HepG2 (cell line): ENCODE data around the gene MAPRE3. TPM values are rescaled to one million over a fixed set of nuclear protein-coding genes. Genes with fewer than 3 reads are reported as not detected.

Experiments
- ATAC-seq: fragments of 200-7000 bp; cut with Tn5 transposase; 3 replicates; pipeline ENCODE4 v1.9.1; 2020; ENCODE audit warnings: mild to moderate bottlenecking, moderate library complexity
- BruUV-seq: library from RNA; stranded (reverse); fragments of 400-500 nt; replicated peaks from 2 replicates; lab custom pipeline; 2021; lab: Mats Ljungman, UMichigan
- CTCF ChIA-PET: fragments of 300-600 bp; formaldehyde crosslinking; extraction: SDS; loops from one replicate; lab custom pipeline; 2021; ENCODE audit warnings: low total read pairs, inconsistent platforms, low intra/inter-chr PET ratio; lab: Yijun Ruan, JAX
- POLR2A ChIA-PET: fragments of 350-600 bp; sonication (Branson Sonifier 250); formaldehyde crosslinking; loops from one replicate; lab custom pipeline; 2020; ENCODE audit warnings: antibody characterized with exemption, inconsistent platforms; lab: Yijun Ruan, JAX
- DNase-seq: peaks from one replicate; pipeline ENCODE4 v3.0.0-alpha.2; 2015; ENCODE audit warnings: low spot score
- FAIRE-seq: peaks from 3 replicates; lab custom pipeline; 2011; peaks lifted over from hg19 to GRCh38; lab: Jason Lieb, UNC
- H2AFZ ChIP-seq: one replicate; pipeline ENCODE4 v1.6.1; 2011; ENCODE audit warnings: low read length, inconsistent platforms
- H3K27ac ChIP-seq: fragments of 300-600 bp; 3 replicates; pipeline ENCODE4 v1.8.0; 2011; ENCODE audit warnings: mixed run types, mild to moderate bottlenecking, mixed read lengths, low read length, inconsistent platforms; ENCODE audit not compliant: insufficient read depth; ENCODE audit errors: extremely low read length
- H3K27me3 ChIP-seq, 2 experiments: fragments of 200-600 bp in 1 of 2; 2 replicates in 1 of 2; 3 replicates in 1 of 2; pipeline versions ENCODE4 v1.6.0 to v1.8.0; 2011; ENCODE audit warnings: low read length in 2 of 2, mild to moderate bottlenecking in 2 of 2, moderate library complexity in 2 of 2, inconsistent platforms in 1 of 2; ENCODE audit not compliant: insufficient read depth in 2 of 2, control insufficient read depth in 1 of 2
- H3K36me3 ChIP-seq, 2 experiments: fragments of 200-600 bp in 1 of 2; replicated peaks in 1 of 2; 2 replicates in 1 of 2; 3 replicates in 1 of 2; pipeline versions ENCODE4 v1.5.1 to v1.8.0; 2011; ENCODE audit warnings: low read length in 2 of 2, inconsistent platforms in 1 of 2; ENCODE audit not compliant: insufficient read depth in 2 of 2, control insufficient read depth in 1 of 2
- H3K4me1 ChIP-seq: 2 replicates; pipeline ENCODE4 v1.5.1; 2012; ENCODE audit warnings: low read length, inconsistent platforms; ENCODE audit not compliant: insufficient read depth
- H3K4me2 ChIP-seq: 2 replicates; pipeline ENCODE4 v1.6.0; 2011; ENCODE audit warnings: low read depth, low read length, inconsistent platforms
- H3K4me3 ChIP-seq, 3 experiments: fragments of 200-600 bp in 1 of 3; sonication (generic), shearing (Covaris generic) in 1 of 3; replicated peaks in 1 of 3; 2 replicates each; pipeline ENCODE4 v1.5.1; 2011 to 2016; ENCODE audit warnings: low read length in 3 of 3, inconsistent platforms in 2 of 3, low read depth in 2 of 3, mild to moderate bottlenecking in 2 of 3, control low read depth in 1 of 3, mixed read lengths in 1 of 3; ENCODE audit not compliant: insufficient read depth in 1 of 3
- H3K79me2 ChIP-seq: one replicate; pipeline ENCODE4 v1.6.1; 2011; ENCODE audit warnings: low read length, inconsistent platforms; ENCODE audit not compliant: insufficient read depth
- H3K9ac ChIP-seq: 2 replicates; pipeline ENCODE4 v1.6.0; 2011; ENCODE audit warnings: mild to moderate bottlenecking, low read depth, low read length, inconsistent platforms; ENCODE audit not compliant: insufficient read depth
- H3K9me3 ChIP-seq: 2 replicates; pipeline ENCODE4 v1.5.1; 2012; ENCODE audit warnings: mild to moderate bottlenecking, low read length
- H4K20me1 ChIP-seq: 2 replicates; pipeline ENCODE4 v1.6.0; 2011; ENCODE audit warnings: inconsistent platforms, mild to moderate bottlenecking, low read length, moderate library complexity; ENCODE audit not compliant: insufficient read depth
- EZH2 ChIP-seq: conservative IDR thresholded peaks from 2 replicates; pipeline ENCODE4 v1.6.1; 2012; ENCODE audit warnings: mild to moderate bottlenecking, low read depth, low read length, moderate library complexity
- KLF13 ChIP-seq: sonication (generic); formaldehyde crosslinking; IDR thresholded peaks from 2 replicates; pipeline ENCODE4 v1.4.0; 2020; ENCODE audit warnings: mild to moderate bottlenecking, missing genetic modification reagents
- MEIS1 ChIP-seq: sonication (generic); formaldehyde crosslinking; IDR thresholded peaks from 2 replicates; pipeline ENCODE4 v1.9.0; 2021; ENCODE audit warnings: mild to moderate bottlenecking, missing genetic modification reagents, moderate library complexity, borderline replicate concordance
- PHF20 ChIP-seq: sonication (generic); formaldehyde crosslinking; IDR thresholded peaks from 2 replicates; pipeline ENCODE4 v1.5.0; 2020; ENCODE audit warnings: mild to moderate bottlenecking, missing genetic modification reagents
- SNAPC5 ChIP-seq: sonication (generic); formaldehyde crosslinking; IDR thresholded peaks from 2 replicates; pipeline ENCODE4 v1.8.1; 2023; ENCODE audit warnings: mild to moderate bottlenecking, missing genetic modification reagents, borderline replicate concordance
- TBL1XR1 ChIP-seq: fragments of 150-350 bp; IDR thresholded peaks from 2 replicates; pipeline ENCODE4 v1.6.1; 2014; ENCODE audit warnings: borderline replicate concordance, low read length; ENCODE audit not compliant: partially characterized antibody
- ZNF101 ChIP-seq: sonication (generic); formaldehyde crosslinking; IDR thresholded peaks from 2 replicates; pipeline ENCODE4 v1.4.0; 2020; ENCODE audit warnings: mild to moderate bottlenecking, low read depth, missing genetic modification reagents, borderline replicate concordance
- ZNF260 ChIP-seq: sonication (generic); formaldehyde crosslinking; IDR thresholded peaks from 2 replicates; pipeline ENCODE4 v1.4.0; 2020; ENCODE audit warnings: missing genetic modification reagents, low read depth, mild to moderate bottlenecking, borderline replicate concordance
- ZNF30 ChIP-seq: sonication (generic); formaldehyde crosslinking; IDR thresholded peaks from 2 replicates; pipeline ENCODE4 v1.5.0; 2020; ENCODE audit warnings: mild to moderate bottlenecking, missing genetic modification reagents
- ZNF383 ChIP-seq: sonication (generic); formaldehyde crosslinking; IDR thresholded peaks from 2 replicates; pipeline ENCODE4 v1.4.0; 2020; ENCODE audit warnings: missing genetic modification reagents, mild to moderate bottlenecking, borderline replicate concordance
- ZNF678 ChIP-seq: sonication (generic); formaldehyde crosslinking; IDR thresholded peaks from 2 replicates; pipeline ENCODE4 v1.4.0; 2020; ENCODE audit warnings: mild to moderate bottlenecking, missing genetic modification reagents
- ZNF788 ChIP-seq: sonication (generic); formaldehyde crosslinking; IDR thresholded peaks from 2 replicates; pipeline ENCODE4 v1.5.0; 2020; ENCODE audit warnings: mild to moderate bottlenecking, missing genetic modification reagents, borderline replicate concordance
- ZNF792 ChIP-seq: IDR thresholded peaks from 2 replicates; pipeline ENCODE4 v1.6.1; 2016
- ZSCAN21 ChIP-seq: sonication (generic); formaldehyde crosslinking; IDR thresholded peaks from 2 replicates; pipeline ENCODE4 v1.8.0; 2022; ENCODE audit warnings: mild to moderate bottlenecking, missing genetic modification reagents, moderate library complexity, borderline replicate concordance
- ZZZ3 ChIP-seq: sonication (generic); formaldehyde crosslinking; IDR thresholded peaks from 2 replicates; pipeline ENCODE4 v1.4.0; 2020; ENCODE audit warnings: missing genetic modification reagents, mild to moderate bottlenecking, borderline replicate concordance
- WGBS: methylation state at CpG from one replicate; pipeline ENCODE4 v1.1.6; 2017; ENCODE audit warnings: low lambda C conversion rate; 5-methylcytosine and 5-hydroxymethylcytosine counted together
- in situ Hi-C: cut with HindIII; loops from 2 replicates; pipeline ENCODE4 v1.10.0; 2017; ENCODE audit warnings: low pct_unique_long_range_greater_than_20kb; ENCODE audit not compliant: extremely low pct_ligation_motif_present
- intact Hi-C: fragments of 100-400 bp; cut with micrococcal nuclease; formaldehyde crosslinking; loops from one replicate; pipeline ENCODE4 v1.10.0; 2022; ENCODE audit not compliant: unreplicated experiment
- polyA plus RNA-seq, 8 experiments: library from polyadenylated mRNA; depleted of rRNA in 3 of 8; stranded (reverse) in 7 of 8; unstranded in 1 of 8; fragments of >200 nt; fragmentation: Illumina TruSeq in 4 of 8; extraction: Trizol in 4 of 8; gene quantifications; 2 replicates each; pipeline versions ENCODE4 v1.2.1 to v1.2.3, GENCODE V29; 2011 to 2016; ENCODE audit warnings: low read depth in 4 of 8, missing spikeins in 1 of 8, mixed read lengths in 1 of 8; ENCODE audit not compliant: insufficient read depth in 1 of 8
- total RNA-seq, 5 experiments: library from RNA; depleted of rRNA; stranded (reverse); fragments of >200 nt; fragmentation: Illumina TruSeq; extraction: Trizol; gene quantifications; 2 replicates each; pipeline ENCODE4 v1.2.3, GENCODE V29; 2016; ENCODE audit warnings: low read depth in 1 of 5
- TF ChIP-seq, protein P1 (sequence below): sonication (generic); formaldehyde crosslinking; conservative IDR thresholded peaks from 2 replicates; pipeline ENCODE4 v1.8.0; 2022; ENCODE audit warnings: mild to moderate bottlenecking, moderate library complexity, missing genetic modification reagents
- TF ChIP-seq, protein P2 (sequence below): sonication (generic); formaldehyde crosslinking; IDR thresholded peaks from 2 replicates; pipeline ENCODE4 v1.8.0; 2022; ENCODE audit warnings: missing genetic modification reagents, mild to moderate bottlenecking, borderline replicate concordance
- TF ChIP-seq, protein P3 (sequence below): sonication (generic); formaldehyde crosslinking; IDR thresholded peaks from 2 replicates; pipeline ENCODE4 v1.8.1; 2023; ENCODE audit warnings: mild to moderate bottlenecking, missing genetic modification reagents

MAPRE3 gene
- total and polyA plus RNA-seq, 2 of the 13 experiments (the other 11 are each of a cell fraction or from before 2014, with no cell fraction given) = 0.31 to 0.91 TPM

GRCh38 chr2:27049422-27050280 is 79.2 kb downstream of the MAPRE3 start:
- intact Hi-C loops (loop anchor here (1.0 to 2.0 kb wide), 3 partner anchors 17 to 37 kb away; partner anchors contain the start of genes EMILIN1, KHK and TMEM214), in situ Hi-C loops (no loop called here)
- peaks cover 8% of the 10 kb centered on the region for H3K79me2 ChIP-seq
- H3K36me3 ChIP-seq = peaks cover 2 to 18% of the 10 kb centered on the region in 2 experiments; a peak in 4 of 5 replicates
- CTCF ChIA-PET = interaction anchor here (1.0 kb wide), 1 partner anchor 36 kb away, joined by 3 read pairs; no protein-coding TSS in a partner anchor
- H2AFZ ChIP-seq = peak overlapping the region; percentile 68
- BruUV-seq = no TSS peak
- H3K4me2 ChIP-seq = peak overlapping the region; percentile 99
- no peaks in the 10 kb centered on the region for H3K9me3 ChIP-seq
- peak overlapping the region; percentile 81 for H3K27ac ChIP-seq
- DNase-seq (no peak), FAIRE-seq (no peak), ATAC-seq (peak; percentile 51)
- POLR2A ChIA-PET = interaction anchor here (0.8 to 6.4 kb wide), 17 partner anchors 8 to 379 kb away, joined by 3 to 100 read pairs (median 15); partner anchors contain the start of genes ATRAID, EMILIN1, KHK and NRBP1
- peaks cover 3% of the 10 kb centered on the region; the same call in 1 of the 2 replicates for H4K20me1 ChIP-seq
- H3K4me1 ChIP-seq = peaks cover 24% of the 10 kb centered on the region
- WGBS = 35% methylated on average over 21 of the region's 52 CpGs
- peak overlapping the region; percentile 86 to 97 (median 91) for H3K4me3 ChIP-seq
- H3K9ac ChIP-seq = peak overlapping the region; percentile 77
- H3K27me3 ChIP-seq = no peaks in the 10 kb centered on the region; a peak in 1 of 5 replicates
- TF ChIP-seq PHF20 (0 out of 2 replicates have a peak, but pooled peaks have one; percentile 4), ZNF788 (CRISPR knock-in tag) (peak; percentile 14; the same call in 1 of the 2 replicates), SNAPC5 (CRISPR knock-in tag) (0 out of 2 replicates have a peak, but pooled peaks have one; percentile 12), ZNF260 (CRISPR knock-in tag) (no peak), KLF13 (CRISPR knock-in tag) (peak; percentile 84; the same call in 1 of the 2 replicates), ZNF678 (CRISPR knock-in tag) (peak; percentile 47; the same call in 1 of the 2 replicates), ZZZ3 (no peak), ZNF792 (CRISPR knock-in tag) (0 out of 2 replicates have a peak, but pooled peaks have one; percentile 14), EZH2 (no peak), ZSCAN21 (CRISPR knock-in tag) (peak; percentile 9; the same call in 1 of the 2 replicates), ZNF101 (CRISPR knock-in tag) (no peak), ZNF30 (no peak), ZNF383 (CRISPR knock-in tag) (no peak), MEIS1 (CRISPR knock-in tag) (no peak; the same call in 1 of the 2 replicates), TBL1XR1 (no peak)
- TF ChIP-seq, protein P1, sequence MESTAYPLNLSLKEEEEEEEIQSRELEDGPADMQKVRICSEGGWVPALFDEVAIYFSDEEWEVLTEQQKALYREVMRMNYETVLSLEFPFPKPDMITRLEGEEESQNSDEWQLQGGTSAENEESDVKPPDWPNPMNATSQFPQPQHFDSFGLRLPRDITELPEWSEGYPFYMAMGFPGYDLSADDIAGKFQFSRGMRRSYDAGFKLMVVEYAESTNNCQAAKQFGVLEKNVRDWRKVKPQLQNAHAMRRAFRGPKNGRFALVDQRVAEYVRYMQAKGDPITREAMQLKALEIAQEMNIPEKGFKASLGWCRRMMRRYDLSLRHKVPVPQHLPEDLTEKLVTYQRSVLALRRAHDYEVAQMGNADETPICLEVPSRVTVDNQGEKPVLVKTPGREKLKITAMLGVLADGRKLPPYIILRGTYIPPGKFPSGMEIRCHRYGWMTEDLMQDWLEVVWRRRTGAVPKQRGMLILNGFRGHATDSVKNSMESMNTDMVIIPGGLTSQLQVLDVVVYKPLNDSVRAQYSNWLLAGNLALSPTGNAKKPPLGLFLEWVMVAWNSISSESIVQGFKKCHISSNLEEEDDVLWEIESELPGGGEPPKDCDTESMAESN (CRISPR knock-in tag) = peak; percentile 65
- TF ChIP-seq, protein P2, sequence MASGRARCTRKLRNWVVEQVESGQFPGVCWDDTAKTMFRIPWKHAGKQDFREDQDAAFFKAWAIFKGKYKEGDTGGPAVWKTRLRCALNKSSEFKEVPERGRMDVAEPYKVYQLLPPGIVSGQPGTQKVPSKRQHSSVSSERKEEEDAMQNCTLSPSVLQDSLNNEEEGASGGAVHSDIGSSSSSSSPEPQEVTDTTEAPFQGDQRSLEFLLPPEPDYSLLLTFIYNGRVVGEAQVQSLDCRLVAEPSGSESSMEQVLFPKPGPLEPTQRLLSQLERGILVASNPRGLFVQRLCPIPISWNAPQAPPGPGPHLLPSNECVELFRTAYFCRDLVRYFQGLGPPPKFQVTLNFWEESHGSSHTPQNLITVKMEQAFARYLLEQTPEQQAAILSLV = 0 out of 2 replicates have a peak, but pooled peaks have one; percentile 80
- TF ChIP-seq, protein P3, sequence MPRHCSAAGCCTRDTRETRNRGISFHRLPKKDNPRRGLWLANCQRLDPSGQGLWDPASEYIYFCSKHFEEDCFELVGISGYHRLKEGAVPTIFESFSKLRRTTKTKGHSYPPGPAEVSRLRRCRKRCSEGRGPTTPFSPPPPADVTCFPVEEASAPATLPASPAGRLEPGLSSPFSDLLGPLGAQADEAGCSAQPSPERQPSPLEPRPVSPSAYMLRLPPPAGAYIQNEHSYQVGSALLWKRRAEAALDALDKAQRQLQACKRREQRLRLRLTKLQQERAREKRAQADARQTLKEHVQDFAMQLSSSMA (CRISPR knock-in tag) = no peak
